ENCODE data around the gene KRTAP16-1.

KRTAP16-1 gene

DNA sequence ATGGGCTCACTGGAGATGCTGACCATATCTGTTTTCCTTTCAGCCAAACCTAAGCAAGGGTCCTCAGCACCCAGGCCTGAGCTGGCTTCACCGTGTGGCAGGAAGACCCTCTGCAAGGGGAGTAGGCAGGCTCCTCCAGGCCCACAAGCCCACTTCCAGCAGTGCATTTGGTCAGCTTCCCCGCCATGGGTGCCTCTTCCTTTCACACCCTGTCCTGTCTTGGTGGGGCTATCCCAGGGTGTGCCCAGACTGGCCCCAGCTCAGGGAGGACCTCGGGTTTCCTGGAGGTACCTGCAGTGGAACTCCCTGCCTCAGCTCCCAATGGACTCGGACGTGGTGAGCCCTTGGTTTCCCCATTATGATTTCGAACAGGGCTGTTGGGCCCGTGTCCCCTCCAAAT lies 19.1 kb upstream of the KRTAP16-1 start:
- no peak for DNase-seq

GRCh38 chr17:41327411-41328120 lies 18.5 kb upstream of the KRTAP16-1 start:
- DNase-seq: no peak

DNA sequence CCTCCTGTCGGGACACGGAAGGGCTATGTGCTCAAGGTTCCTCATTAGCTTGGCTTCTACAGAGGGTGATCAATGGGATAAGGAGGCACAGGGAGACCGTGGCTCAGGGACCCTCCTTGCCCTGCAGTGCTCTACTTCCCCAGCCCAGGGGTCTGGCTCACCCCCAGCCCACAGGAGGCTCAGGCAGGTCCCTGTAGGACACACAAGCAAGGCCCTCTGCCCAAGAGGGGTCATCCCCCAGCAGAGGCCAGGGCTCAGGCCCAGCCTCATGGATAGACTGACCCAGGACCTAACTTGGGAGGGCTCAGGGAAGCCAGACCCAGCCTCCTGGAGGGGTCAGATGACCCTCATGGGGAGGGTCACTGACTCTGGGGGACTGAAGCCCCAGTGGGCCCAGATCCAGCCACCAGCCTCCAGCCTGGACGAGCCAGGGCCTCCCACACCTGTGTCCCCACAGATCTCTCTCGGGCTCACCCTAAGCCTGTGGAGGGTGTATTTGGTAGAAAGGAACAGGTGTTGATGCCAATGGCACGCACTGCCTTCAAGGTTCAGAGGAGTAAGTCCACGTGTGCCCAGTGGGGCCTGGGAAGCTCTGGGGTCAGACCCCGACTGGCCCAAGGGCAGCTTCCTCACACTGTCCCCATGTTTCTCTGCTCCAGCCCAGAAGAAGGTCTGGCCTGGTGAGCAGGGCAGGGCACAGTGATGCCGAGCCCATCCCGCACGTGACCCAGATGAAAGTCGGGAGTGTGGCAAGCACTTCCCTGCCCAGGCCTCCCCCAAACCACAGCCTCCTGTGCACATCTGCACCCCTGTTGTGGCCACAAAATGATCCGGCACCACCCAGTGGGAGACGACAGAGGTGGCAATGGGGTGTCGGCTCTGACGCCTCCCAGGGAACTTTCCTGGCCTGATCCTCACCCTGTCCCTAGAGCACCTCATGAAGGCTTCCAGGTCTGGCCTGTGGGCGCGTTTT lies 17.4 kb upstream of the KRTAP16-1 start:
- no peak for DNase-seq

DNA sequence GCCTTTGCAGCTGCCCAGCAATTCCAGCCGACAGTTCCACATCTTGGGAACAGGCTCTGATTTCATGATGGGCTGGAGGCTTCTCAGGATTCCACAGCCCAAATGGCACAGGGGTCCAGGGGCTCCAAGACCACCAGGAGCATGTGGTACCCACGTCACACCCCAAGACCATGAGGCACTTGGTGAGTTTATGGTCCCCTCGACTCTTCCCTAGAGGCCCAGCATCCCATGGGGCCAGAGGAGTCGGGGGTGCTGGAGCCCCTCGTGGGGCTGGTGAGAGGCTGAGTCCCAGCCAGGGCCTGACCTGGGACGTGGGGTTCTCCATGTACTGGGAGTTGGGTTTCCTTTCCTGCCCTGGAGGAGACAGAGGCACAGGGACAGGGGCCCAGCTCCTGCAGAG lies 16.5 kb upstream of the KRTAP16-1 start:
- DNase-seq: no peak

DNA sequence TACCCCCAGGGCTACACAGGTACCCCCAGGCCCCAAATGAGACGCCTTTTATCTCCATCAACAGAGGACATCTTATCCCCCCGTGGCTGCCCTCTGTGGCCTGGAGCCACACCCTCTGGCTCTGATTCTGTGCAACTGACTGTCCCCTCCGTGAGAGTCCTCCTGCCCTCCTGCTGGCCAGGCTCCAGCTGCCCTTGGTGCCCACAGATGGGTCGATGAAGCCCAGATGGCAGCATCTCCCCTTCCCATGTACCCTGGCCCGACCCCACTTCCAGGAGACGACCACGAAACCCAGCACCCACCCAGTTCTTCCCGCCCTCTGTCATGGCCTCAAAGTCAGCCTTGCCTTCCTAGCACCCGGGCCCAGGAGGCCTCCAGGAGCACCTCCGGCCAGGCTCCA lies 16.0 kb upstream of the KRTAP16-1 start:
- no peak for DNase-seq

GRCh38 chr17:41324180-41325075 lies 15.3 kb upstream of the KRTAP16-1 start:
- DNase-seq: no peak

- no peak for DNase-seq
Measured at GRCh38 chr17:41322903-41323895, 14.1 kb upstream of the KRTAP16-1 start.

DNA sequence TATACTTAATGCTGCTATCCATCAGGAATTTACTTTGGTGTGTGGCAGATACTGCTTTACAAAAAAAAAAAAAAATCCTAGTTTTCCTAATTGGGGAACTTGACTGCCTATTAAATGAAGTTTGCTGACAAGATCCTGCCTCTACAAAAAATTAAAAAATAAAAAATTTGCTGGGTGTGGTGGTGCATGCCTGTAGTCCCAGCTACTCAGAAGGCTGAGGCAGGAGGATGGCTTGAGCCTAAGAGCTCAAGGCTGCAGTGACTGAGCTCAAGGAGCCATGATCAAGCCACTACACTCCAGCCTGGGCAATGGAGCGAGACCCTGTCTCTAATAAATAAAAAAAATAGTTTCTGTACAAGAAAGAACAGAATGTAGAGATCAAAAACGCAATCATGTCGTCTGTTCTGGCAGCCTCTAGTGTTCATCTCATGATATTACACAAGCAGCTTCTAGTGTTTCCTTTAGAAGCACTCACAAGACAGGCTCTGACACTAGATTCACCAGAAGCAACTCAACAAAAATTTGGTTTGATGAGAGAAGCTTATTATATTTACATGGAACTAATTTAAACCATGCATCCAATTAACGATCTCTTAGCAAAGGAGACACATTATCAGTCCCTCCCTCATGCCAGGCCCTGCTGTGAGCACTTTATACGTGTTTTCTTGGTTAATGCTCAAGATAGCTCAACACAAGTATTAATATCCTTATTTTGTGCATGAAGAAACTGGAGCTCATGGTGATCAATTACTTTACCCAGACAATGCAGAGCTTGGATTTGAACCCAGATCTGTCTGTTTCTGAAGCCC lies 13.2 kb upstream of the KRTAP16-1 start:
- no peak for DNase-seq

GRCh38 chr17:41318231-41318630 lies 9.1 kb upstream of the KRTAP16-1 start:
- DNase-seq: no peak

DNA sequence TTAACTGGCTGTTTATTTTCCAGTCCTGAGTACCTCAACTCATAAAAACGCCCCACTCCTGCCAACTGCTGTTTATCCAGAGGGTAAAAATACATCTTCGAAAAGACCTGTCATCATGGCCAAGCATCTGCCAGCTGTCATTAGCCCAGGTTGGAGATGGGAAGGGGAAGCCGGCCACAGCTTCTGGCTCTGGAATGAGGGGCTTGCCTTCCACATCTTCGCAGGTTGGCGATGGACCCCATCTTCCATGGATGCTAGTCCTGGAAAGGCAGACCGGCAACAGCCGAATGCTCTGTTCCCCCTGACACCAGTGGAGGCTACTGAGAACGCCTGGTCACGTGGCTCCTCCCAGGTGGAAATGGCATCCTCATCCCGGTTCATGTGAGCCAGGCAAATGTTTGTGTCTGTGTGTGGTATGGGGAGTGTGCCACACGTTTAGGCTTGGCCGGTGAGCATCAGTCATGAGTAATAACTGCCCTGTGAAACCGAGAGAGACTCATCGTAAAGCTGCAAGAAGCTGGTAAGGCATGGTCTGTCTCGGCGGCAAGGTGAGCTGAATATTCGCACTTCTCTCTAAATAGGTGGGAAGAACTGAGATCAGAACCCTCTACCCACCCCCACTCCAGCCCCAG lies 6.8 kb upstream of the KRTAP16-1 start:
- DNase-seq: no peak

GRCh38 chr17:41315204-41315794 lies 6.2 kb upstream of the KRTAP16-1 start, which contains the start of gene KRTAP17-1:
KRTAP17-1 (minus strand) TSS chr17:41315710; CDS start chr17:41315650, 60 bp downstream.
- DNase-seq: no peak

DNA sequence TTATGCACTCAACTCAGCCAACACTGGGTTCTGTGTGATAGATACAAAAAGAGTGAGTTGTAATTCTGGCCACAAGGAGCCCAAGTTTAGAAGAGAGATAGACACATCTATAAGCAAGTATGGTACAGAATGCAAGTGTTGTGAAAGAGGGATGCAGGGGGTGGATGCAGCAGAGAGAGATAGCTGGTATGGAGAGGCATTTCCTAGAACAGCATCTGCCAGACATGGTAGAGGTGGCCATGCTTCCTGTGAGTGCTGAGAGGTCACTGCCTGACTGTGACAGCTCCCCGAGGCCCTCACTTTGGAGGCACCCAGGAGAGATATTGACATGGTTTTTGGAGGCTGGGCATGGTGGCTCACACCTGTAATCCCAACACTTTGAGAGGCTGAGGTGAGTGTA lies 2.0 kb upstream of the KRTAP16-1 start:
- no peak for DNase-seq

DNA sequence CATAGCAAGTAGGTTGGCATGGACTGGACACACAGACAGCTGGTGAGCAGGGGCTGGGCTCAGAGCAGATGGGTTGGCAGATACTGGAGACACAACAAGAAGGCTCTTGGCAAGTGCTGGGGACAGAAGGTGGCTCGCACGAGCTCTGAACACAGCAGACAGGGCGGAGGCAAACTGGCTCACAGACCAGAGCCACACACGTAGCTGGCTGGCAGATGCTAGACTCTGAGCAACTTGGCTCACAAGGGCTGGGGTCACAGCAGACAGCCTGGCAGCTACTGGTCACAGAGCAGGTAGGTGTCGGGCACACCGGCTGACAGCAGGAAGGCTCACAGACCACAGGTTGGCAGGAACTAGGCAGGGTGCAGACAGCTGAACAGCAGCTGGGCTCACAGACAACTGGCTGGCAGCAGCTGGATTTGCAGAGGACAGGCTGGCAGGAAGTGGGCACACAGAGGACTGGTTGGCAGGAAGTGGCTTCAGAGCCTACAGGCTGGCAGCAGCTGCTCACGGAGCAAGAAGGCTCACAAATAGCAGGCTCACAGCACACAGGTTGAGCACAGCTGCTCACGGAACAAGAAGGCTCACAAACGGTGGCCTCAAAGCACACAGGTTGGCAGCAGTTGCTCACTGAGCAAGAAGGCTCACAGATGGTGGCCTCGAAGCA lies 725 bp downstream of the KRTAP16-1 start:
- no peak for DNase-seq

DNA sequence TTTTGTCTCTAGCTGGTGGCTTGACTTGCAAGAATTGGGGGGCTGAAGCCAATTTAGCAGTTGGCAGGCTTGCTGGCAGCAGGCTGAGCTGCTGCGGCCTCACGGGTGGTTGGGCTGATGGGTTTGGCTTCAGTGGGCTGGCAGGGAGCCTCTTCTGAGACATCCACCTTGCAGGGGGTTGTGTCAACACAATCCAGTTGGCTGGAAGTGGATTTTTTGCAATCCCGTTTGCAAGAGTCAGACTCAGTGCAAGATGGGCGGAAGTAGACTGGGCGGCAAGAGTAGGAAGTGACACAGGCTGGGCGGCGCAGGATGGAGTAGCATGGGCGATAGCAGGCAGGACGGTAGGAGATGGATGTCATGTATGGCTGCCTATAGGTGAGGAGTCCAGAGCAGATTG lies 1.5 kb downstream of the KRTAP16-1 start:
- DNase-seq: no peak

- DNase-seq: no peak
Measured at GRCh38 chr17:41304091-41304490, 5.0 kb downstream of the KRTAP16-1 start.

GRCh38 chr17:41302981-41303380 lies 6.1 kb downstream of the KRTAP16-1 start:
- no peak for DNase-seq

GRCh38 chr17:41301916-41302901 lies 6.9 kb downstream of the KRTAP16-1 start, which contains the start of gene KRTAP29-1:
KRTAP29-1 (minus strand) TSS chr17:41302851; CDS start chr17:41302851, 0 bp downstream.
- DNase-seq: no peak
